Progenitor cell of endocrine pancreas (in vitro differentiated cells): Measurements from ENCODE around the gene PLCB2. TPM values are rescaled to one million over a fixed set of nuclear protein-coding genes. Genes with fewer than 3 reads are reported as not detected.
A peak's percentile ranks its signal among the peaks of the same experiment; 100 is the strongest.

ENCODE experiments used
- DNase-seq: peaks from one replicate; pipeline ENCODE4 v3.0.0; 2021; ENCODE audit warnings: low spot score; ENCODE audit not compliant: unreplicated experiment
- H3K27ac Mint-ChIP-seq: 2 replicates; pipeline ENCODE4 v1.8.0; 2021; ENCODE audit warnings: mild to moderate bottlenecking, moderate library complexity, mixed read lengths
- H3K27me3 Mint-ChIP-seq: 2 replicates; pipeline ENCODE4 v1.8.0; 2021; ENCODE audit warnings: mixed read lengths
- H3K36me3 Mint-ChIP-seq: 2 replicates; pipeline ENCODE4 v1.8.0; 2022; ENCODE audit warnings: mixed read lengths; ENCODE audit not compliant: insufficient read depth
- H3K4me1 Mint-ChIP-seq: 2 replicates; pipeline ENCODE4 v1.8.0; 2021; ENCODE audit warnings: low read depth, mixed read lengths
- H3K4me3 Mint-ChIP-seq: 2 replicates; pipeline ENCODE4 v1.8.0; 2021; ENCODE audit warnings: low read depth, mild to moderate bottlenecking, moderate library complexity, mixed read lengths
- H3K9me3 Mint-ChIP-seq: 2 replicates; pipeline ENCODE4 v1.8.0; 2021; ENCODE audit warnings: low read depth, mixed read lengths
- total RNA-seq: library from RNA; stranded (reverse); gene quantifications from 2 replicates; pipeline ENCODE4 v1.2.1, GENCODE V29; 2021
- TF ChIP-seq, protein P1 (sequence below): fragments of 200-600 bp; sonication (generic); IDR thresholded peaks from one replicate; pipeline ENCODE4 v1.5.0; 2021; ENCODE audit warnings: antibody characterized with exemption, mild to moderate bottlenecking; ENCODE audit not compliant: unreplicated experiment

PLCB2 gene
- total RNA-seq, 1 donor from 2014 or later: 2.5 TPM

DNA sequence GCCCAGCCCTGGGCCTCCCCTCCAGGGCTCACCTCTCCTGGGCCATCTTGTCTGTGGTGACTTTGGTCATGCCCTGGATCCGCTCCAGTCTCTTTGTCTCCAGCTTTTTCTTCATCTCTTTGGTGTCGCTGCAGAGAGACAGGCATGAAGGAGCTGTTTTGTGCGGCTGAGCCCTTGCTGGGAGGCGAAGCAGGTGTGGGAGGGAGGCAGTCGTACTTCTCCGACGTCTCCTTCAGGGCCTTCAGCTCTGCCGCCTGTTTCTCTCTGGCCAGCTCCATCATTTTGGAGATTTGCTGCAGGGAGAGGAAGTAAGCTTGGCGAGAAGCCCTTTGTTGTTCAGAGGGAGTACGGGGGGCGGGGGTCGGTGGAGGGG is 17.2 kb downstream of the PLCB2 start:
- DNase-seq: no peak
- TF ChIP-seq, protein P1, sequence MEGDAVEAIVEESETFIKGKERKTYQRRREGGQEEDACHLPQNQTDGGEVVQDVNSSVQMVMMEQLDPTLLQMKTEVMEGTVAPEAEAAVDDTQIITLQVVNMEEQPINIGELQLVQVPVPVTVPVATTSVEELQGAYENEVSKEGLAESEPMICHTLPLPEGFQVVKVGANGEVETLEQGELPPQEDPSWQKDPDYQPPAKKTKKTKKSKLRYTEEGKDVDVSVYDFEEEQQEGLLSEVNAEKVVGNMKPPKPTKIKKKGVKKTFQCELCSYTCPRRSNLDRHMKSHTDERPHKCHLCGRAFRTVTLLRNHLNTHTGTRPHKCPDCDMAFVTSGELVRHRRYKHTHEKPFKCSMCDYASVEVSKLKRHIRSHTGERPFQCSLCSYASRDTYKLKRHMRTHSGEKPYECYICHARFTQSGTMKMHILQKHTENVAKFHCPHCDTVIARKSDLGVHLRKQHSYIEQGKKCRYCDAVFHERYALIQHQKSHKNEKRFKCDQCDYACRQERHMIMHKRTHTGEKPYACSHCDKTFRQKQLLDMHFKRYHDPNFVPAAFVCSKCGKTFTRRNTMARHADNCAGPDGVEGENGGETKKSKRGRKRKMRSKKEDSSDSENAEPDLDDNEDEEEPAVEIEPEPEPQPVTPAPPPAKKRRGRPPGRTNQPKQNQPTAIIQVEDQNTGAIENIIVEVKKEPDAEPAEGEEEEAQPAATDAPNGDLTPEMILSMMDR: no peak
- no peaks in the 10 kb centered on the region for H3K36me3 Mint-ChIP-seq
- H3K9me3 Mint-ChIP-seq: no peaks in the 10 kb centered on the region
- H3K27ac Mint-ChIP-seq: no peak overlapping the region
- H3K4me1 Mint-ChIP-seq: peaks cover 1% of the 10 kb centered on the region
- H3K27me3 Mint-ChIP-seq: peaks cover 80% of the 10 kb centered on the region
- H3K4me3 Mint-ChIP-seq: peak overlapping the region; percentile 42

DNA sequence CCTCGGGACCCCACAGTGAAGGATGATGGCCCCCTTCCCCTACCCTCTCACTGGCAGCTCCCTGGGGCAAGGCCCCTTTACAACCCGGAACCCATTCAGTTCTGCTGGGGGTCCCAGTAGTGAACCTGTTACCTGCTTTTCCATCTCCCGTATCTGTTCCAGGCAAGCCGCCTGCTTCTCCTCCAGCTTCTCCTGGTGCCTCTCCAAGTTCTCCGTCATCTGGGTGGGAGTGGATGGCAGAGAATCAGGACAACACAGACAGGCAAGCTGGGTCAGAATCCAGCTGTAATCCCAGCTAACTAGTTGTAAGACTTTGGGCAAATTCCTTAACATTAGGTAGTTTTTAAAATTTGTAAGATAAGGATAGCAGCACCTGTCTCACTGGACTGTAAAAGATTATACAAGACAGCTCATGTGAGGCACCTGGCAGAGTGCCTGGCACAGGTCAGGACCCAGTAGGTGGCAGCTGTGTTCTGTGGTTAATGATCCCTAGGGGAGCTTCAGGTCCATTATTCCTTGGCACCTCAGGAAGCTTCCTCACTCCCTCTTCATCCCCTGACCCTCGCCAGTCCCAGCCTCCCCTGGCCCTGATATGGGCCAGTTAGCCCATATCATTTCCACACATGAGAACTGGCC is 18.5 kb downstream of the PLCB2 start:
- Mint-ChIP-seq H3K27me3 (peaks cover 84% of the 10 kb centered on the region), H3K27ac (no peak overlapping the region), H3K9me3 (no peaks in the 10 kb centered on the region), H3K4me1 (peaks cover 1% of the 10 kb centered on the region), H3K4me3 (no peak overlapping the region), H3K36me3 (no peaks in the 10 kb centered on the region)
- DNase-seq: no peak
- TF ChIP-seq, protein P1: no peak

DNA sequence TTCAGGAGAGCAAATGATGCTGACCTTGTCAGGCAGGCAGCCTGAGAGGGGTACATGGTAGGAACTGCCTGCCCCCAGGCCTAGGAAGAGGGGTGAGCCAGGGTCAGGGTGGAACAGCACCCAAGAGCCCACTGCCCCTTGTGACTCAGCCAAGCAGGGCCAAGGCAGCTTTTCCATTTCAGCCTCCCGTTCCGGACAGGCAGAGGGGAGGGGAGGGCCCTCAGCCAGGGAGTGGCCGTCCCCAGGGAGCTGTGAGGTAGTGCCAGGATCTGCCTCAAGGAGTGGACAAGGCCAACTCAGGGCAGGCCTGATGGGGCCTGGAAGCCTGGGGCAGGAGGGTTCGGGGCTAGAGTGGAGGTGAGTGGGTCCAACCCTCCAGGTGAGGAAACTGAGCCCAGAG is 19.8 kb downstream of the PLCB2 start:
- no peak for DNase-seq
- H3K27ac Mint-ChIP-seq: no peak overlapping the region
- H3K4me3 Mint-ChIP-seq: no peak overlapping the region
- peaks cover 1% of the 10 kb centered on the region for H3K4me1 Mint-ChIP-seq
- H3K36me3 Mint-ChIP-seq: no peaks in the 10 kb centered on the region
- peaks cover 85% of the 10 kb centered on the region for H3K27me3 Mint-ChIP-seq
- H3K9me3 Mint-ChIP-seq: no peaks in the 10 kb centered on the region
- TF ChIP-seq, protein P1: no peak

DNA sequence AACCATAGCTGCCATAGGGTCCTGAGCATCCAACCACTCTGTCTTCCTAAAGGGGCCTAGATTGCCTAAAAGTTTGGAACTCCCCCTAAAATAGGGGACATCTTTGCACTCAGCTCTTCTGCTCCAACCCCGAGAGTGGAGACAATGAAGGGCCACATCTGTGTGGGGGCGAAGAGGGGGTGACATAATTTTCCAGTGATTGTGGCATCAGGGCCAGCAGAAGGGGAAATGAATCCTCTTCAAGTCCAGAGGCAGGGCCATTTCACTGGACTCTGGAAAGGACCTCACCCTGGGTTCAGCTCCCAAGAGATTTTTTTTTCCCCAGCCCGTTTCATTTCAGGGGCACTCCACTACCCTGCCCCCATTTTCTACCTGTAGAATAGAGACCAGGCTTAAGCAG is 20.2 kb downstream of the PLCB2 start:
- DNase-seq: no peak
- TF ChIP-seq, protein P1: no peak
- H3K27ac Mint-ChIP-seq: no peak overlapping the region
- peaks cover 80% of the 10 kb centered on the region for H3K27me3 Mint-ChIP-seq
- H3K4me3 Mint-ChIP-seq: no peak overlapping the region
- H3K9me3 Mint-ChIP-seq: no peaks in the 10 kb centered on the region
- H3K4me1 Mint-ChIP-seq: peaks cover 1% of the 10 kb centered on the region
- no peaks in the 10 kb centered on the region for H3K36me3 Mint-ChIP-seq

- TF ChIP-seq, protein P1: no peak
- no peaks in the 10 kb centered on the region for H3K36me3 Mint-ChIP-seq
- no peak for DNase-seq
- H3K27me3 Mint-ChIP-seq: peaks cover 73% of the 10 kb centered on the region
- no peak overlapping the region for H3K4me3 Mint-ChIP-seq
- no peak overlapping the region for H3K27ac Mint-ChIP-seq
- peaks cover 1% of the 10 kb centered on the region for H3K4me1 Mint-ChIP-seq
- no peaks in the 10 kb centered on the region for H3K9me3 Mint-ChIP-seq
Measured at GRCh38 chr15:40286794-40287193, 20.9 kb downstream of the PLCB2 start.
